PC-3 (cell line): ENCODE measurements around the gene MPZL3. TPM values are rescaled to one million over a fixed set of nuclear protein-coding genes. Genes with fewer than 3 reads are reported as not detected.

Experiments
- ATAC-seq: fragments of 200-7000 bp; cut with Tn5 transposase; 2 replicates; pipeline ENCODE4 v1.9.1; 2020; ENCODE audit warnings: mild to moderate bottlenecking, moderate library complexity
- BruUV-seq: library from RNA; stranded (reverse); fragments of 400-500 nt; replicated peaks from 2 replicates; lab custom pipeline; 2021; lab: Mats Ljungman, UMichigan
- CTCF ChIA-PET: fragments of 300-600 bp; sonication (Branson Sonifier 250); formaldehyde crosslinking; loops from one replicate; lab custom pipeline; 2022; ENCODE audit warnings: antibody characterized with exemption; lab: Charles Lee
- POLR2A ChIA-PET: fragments of 300-600 bp; sonication (Branson Sonifier 250); formaldehyde crosslinking; loops from one replicate; lab custom pipeline; 2022; ENCODE audit warnings: antibody characterized with exemption; ENCODE audit not compliant: unreplicated experiment; lab: Charles Lee
- DNase-seq: peaks from one replicate; pipeline ENCODE4 v3.0.0-alpha.2; 2015
- H2AFZ ChIP-seq: fragments of 300-600 bp; sonication (generic); 2 replicates; pipeline ENCODE4 v1.6.0; 2016; ENCODE audit warnings: antibody characterized with exemption, low read length
- H3F3A ChIP-seq: fragments of 300-600 bp; sonication (generic); one replicate; pipeline ENCODE4 v1.6.0; 2017; ENCODE audit warnings: antibody characterized with exemption, low read length, control low read depth, mild to moderate bottlenecking; ENCODE audit not compliant: unreplicated experiment
- H3K27ac ChIP-seq: fragments of 300-600 bp; sonication (generic); 2 replicates; pipeline ENCODE4 v1.5.1; 2016; ENCODE audit warnings: mild to moderate bottlenecking, low read length
- H3K27me3 ChIP-seq: fragments of 300-600 bp; sonication (generic); 2 replicates; pipeline ENCODE4 v1.6.1; 2016; ENCODE audit warnings: low read length, mixed read lengths
- H3K36me3 ChIP-seq: fragments of 300-600 bp; sonication (generic); 2 replicates; pipeline ENCODE4 v1.6.1; 2016; ENCODE audit warnings: low read depth, mixed run types, low read length, mixed read lengths
- H3K4me1 ChIP-seq: fragments of 300-600 bp; sonication (generic); 2 replicates; pipeline ENCODE4 v1.5.1; 2016; ENCODE audit warnings: low read length; ENCODE audit not compliant: insufficient read depth
- H3K4me2 ChIP-seq: fragments of 300-600 bp; sonication (generic); 2 replicates; pipeline ENCODE4 v1.6.0; 2016; ENCODE audit warnings: low read length
- H3K4me3 ChIP-seq: fragments of 300-600 bp; sonication (generic); 2 replicates; pipeline ENCODE4 v1.5.1; 2016; ENCODE audit warnings: mild to moderate bottlenecking, low read length, mixed read lengths
- H3K79me2 ChIP-seq: fragments of 300-600 bp; sonication (generic); 2 replicates; pipeline ENCODE4 v1.6.1; 2017; ENCODE audit warnings: low read length, mixed read lengths
- H3K9ac ChIP-seq: fragments of 300-600 bp; sonication (generic); 2 replicates; pipeline ENCODE4 v1.6.0; 2016; ENCODE audit warnings: mild to moderate bottlenecking, low read length
- H3K9me2 ChIP-seq: fragments of 300-600 bp; sonication (generic); replicated peaks from 2 replicates; pipeline ENCODE4 v1.6.1; 2016; ENCODE audit warnings: mixed run types, low read length, mixed read lengths
- H3K9me3 ChIP-seq: fragments of 300-600 bp; sonication (generic); 2 replicates; pipeline ENCODE4 v1.6.1; 2016; ENCODE audit warnings: low read length, mixed read lengths
- H4K20me1 ChIP-seq: fragments of 300-600 bp; sonication (generic); 2 replicates; pipeline ENCODE4 v1.6.1; 2016; ENCODE audit warnings: low read length, mixed read lengths
- CTCF ChIP-seq: fragments of 300-600 bp; sonication (generic); conservative IDR thresholded peaks from 2 replicates; pipeline ENCODE4 v1.5.1; 2017; ENCODE audit warnings: antibody characterized with exemption, low read depth, mild to moderate bottlenecking, low read length
- EZH2 ChIP-seq: fragments of 300-600 bp; sonication (generic); IDR thresholded peaks from one replicate; pipeline ENCODE4 v1.6.1; 2017; ENCODE audit warnings: antibody characterized with exemption, mild to moderate bottlenecking, low read length; ENCODE audit not compliant: unreplicated experiment
- EZH2phosphoT487 ChIP-seq: fragments of 300-600 bp; sonication (generic); IDR thresholded peaks from 2 replicates; pipeline ENCODE4 v1.6.1; 2018; ENCODE audit warnings: mild to moderate bottlenecking, antibody characterized with exemption, low read length, borderline replicate concordance
- intact Hi-C: fragments of 100-400 bp; cut with micrococcal nuclease; formaldehyde crosslinking; loops from 2 replicates; pipeline ENCODE4 v1.9.0; 2023
- total RNA-seq: library from RNA; depleted of rRNA; stranded (reverse); fragments of >200 nt; gene quantifications from 2 replicates; pipeline ENCODE4 v1.2.3, GENCODE V29; 2014

Gene MPZL3
- total RNA-seq, 1 experiment from 2014 or later, result 7.0 TPM

- no peak for DNase-seq
- no peaks in the 10 kb centered on the region for H3K4me1 ChIP-seq
- no peaks in the 10 kb centered on the region for H3K79me2 ChIP-seq
- no peak for TF ChIP-seq CTCF
- no peak for TF ChIP-seq EZH2phosphoT487
- no peak for TF ChIP-seq EZH2
- H3K9me3 ChIP-seq, result no peaks in the 10 kb centered on the region
- no peaks in the 10 kb centered on the region for H3K27me3 ChIP-seq
- intact Hi-C loops, result no loop called here
- H3K9ac ChIP-seq, result no peak overlapping the region
- no peaks in the 10 kb centered on the region for H3K36me3 ChIP-seq
- ChIA-PET POLR2A (no interaction called here), CTCF (no interaction called here)
- H3F3A ChIP-seq, result no peaks in the 10 kb centered on the region
- H4K20me1 ChIP-seq, result no peaks in the 10 kb centered on the region
- H3K4me3 ChIP-seq, result no peak overlapping the region
- no peak overlapping the region for H3K27ac ChIP-seq
- BruUV-seq, result no TSS peak
- no peak for ATAC-seq
- H2AFZ ChIP-seq, result no peak overlapping the region
- no peak overlapping the region for H3K4me2 ChIP-seq
- no peaks in the 10 kb centered on the region for H3K9me2 ChIP-seq
Observed at GRCh38 chr11:118221419-118221818, 30.7 kb downstream of the MPZL3 start.

- POLR2A ChIA-PET, result interaction anchor here (0.6 kb wide), 1 partner anchor 34 kb away, joined by 4 read pairs; no protein-coding TSS in a partner anchor
- Histone ChIP-seq H3K9ac (no peak overlapping the region), H3K27me3 (no peaks in the 10 kb centered on the region), H3K4me2 (no peak overlapping the region), H3K9me2 (no peaks in the 10 kb centered on the region), H3K4me1 (no peaks in the 10 kb centered on the region), H3K4me3 (no peak overlapping the region), H3K27ac (no peak overlapping the region), H3K9me3 (no peaks in the 10 kb centered on the region), H2AFZ (no peak overlapping the region), H3K36me3 (no peaks in the 10 kb centered on the region), H4K20me1 (no peaks in the 10 kb centered on the region), H3K79me2 (no peaks in the 10 kb centered on the region), H3F3A (no peaks in the 10 kb centered on the region)
- no peak for TF ChIP-seq EZH2
- no peak for TF ChIP-seq CTCF
- TF ChIP-seq EZH2phosphoT487, result no peak
- DNase-seq, result no peak
- no TSS peak for BruUV-seq
- CTCF ChIA-PET, result no interaction called here
- no peak for ATAC-seq
- intact Hi-C loops, result no loop called here
Observed at GRCh38 chr11:118219732-118220131, 32.4 kb downstream of the MPZL3 start.

DNA sequence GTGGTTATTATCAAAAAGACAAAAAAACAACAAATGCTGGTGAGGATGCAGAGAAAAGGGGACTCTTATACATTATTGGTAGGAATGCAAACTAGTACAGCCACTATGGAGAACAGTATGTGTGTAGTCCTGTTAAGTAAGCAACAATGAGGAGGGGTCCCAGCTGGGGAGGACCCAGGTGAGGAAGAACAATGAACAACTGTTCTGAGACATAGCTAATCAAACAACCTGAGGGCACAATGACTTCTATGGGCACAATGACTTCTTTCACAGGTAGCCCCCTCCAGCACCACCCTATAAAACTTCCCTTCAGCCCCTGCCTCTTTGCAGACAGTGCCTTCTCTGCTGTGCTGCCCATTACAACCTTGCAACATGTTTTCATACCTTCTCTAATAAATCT, 32.9 kb downstream of the MPZL3 start:
- no peak overlapping the region for H3K9ac ChIP-seq
- no TSS peak for BruUV-seq
- no peak overlapping the region for H3K27ac ChIP-seq
- intact Hi-C loops, result no loop called here
- no peak overlapping the region for H2AFZ ChIP-seq
- no peaks in the 10 kb centered on the region for H3F3A ChIP-seq
- H3K4me2 ChIP-seq, result no peak overlapping the region
- ATAC-seq (no peak), DNase-seq (no peak)
- TF ChIP-seq EZH2phosphoT487, result no peak
- no peak for TF ChIP-seq CTCF
- TF ChIP-seq EZH2, result no peak
- POLR2A ChIA-PET, result no interaction called here
- H4K20me1 ChIP-seq, result no peaks in the 10 kb centered on the region
- H3K27me3 ChIP-seq, result no peaks in the 10 kb centered on the region
- no peaks in the 10 kb centered on the region for H3K9me2 ChIP-seq
- H3K9me3 ChIP-seq, result no peaks in the 10 kb centered on the region
- no peak overlapping the region for H3K4me3 ChIP-seq
- H3K36me3 ChIP-seq, result no peaks in the 10 kb centered on the region
- H3K79me2 ChIP-seq, result no peaks in the 10 kb centered on the region
- no peaks in the 10 kb centered on the region for H3K4me1 ChIP-seq
- CTCF ChIA-PET, result no interaction called here
